Astrocyte (in vitro differentiated cells and primary cell): Measurements from ENCODE around the gene CAMK2G.

Source experiments
- CTCF ChIP-seq: IDR thresholded peaks from 2 replicates; pipeline ENCODE4 v1.5.1; 2011; ENCODE audit warnings: low read depth, mild to moderate bottlenecking, inconsistent platforms, low read length, moderate library complexity; ENCODE audit not compliant: insufficient read depth
- EZH2 ChIP-seq: IDR thresholded peaks from 2 replicates; pipeline ENCODE4 v1.6.1; 2012; ENCODE audit warnings: mild to moderate bottlenecking, low read length, inconsistent platforms; ENCODE audit not compliant: insufficient read depth

GRCh38 chr10:73877533-73878160, 3.3 kb upstream of the CAMK2G start:
- TF ChIP-seq CTCF (no peak), EZH2 (no peak)
